Activated CD4-positive, alpha-beta T cell treated with anti-CD3 and anti-CD28 coated beads, Interleukin-2, amount 50 U/mL, for 16 hours (primary cell): ENCODE measurements around the gene GPHA2.

Experiments used
- DNase-seq: peaks from one replicate; pipeline ENCODE4 v3.0.0-alpha.2; 2020

Gene GPHA2

DNA sequence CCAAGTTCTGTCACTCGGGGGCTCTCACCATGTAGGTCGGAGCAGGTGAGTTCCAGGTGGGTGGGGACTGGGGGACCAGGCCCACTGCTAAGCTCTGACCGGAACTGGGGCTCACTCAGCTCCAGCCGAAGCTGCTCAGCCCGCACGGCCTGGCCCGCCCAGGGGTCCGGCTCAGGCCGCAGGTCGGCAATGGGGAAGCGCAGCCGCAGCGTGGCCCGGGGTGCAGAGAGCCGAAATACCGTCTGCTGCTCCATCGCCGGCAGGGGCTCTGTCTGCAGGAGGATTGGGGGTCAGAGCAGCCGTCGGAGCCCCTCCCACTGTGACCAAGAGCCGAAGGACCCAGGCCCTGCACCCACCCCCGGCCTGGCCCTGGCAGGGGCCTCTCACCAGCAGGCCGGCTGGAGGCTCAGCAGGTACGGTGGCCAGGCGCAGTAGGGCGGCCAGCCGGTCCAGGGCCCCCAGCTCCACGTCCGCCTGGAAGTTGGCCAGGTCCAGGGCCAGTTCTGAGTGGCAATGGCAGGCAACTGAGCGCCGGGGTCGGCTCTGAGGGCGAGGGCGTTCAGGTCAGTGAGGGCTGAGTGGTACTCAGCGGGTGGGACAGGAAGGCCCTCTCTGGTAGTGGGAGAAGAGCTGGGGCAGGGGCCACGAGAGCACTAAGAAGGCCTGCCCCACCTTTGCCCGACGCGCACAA is 25.9 kb downstream of the GPHA2 start:
- no peak for DNase-seq

- DNase-seq, result no peak
Measured at GRCh38 chr11:64908766-64909165, 26.9 kb downstream of the GPHA2 start.

DNA sequence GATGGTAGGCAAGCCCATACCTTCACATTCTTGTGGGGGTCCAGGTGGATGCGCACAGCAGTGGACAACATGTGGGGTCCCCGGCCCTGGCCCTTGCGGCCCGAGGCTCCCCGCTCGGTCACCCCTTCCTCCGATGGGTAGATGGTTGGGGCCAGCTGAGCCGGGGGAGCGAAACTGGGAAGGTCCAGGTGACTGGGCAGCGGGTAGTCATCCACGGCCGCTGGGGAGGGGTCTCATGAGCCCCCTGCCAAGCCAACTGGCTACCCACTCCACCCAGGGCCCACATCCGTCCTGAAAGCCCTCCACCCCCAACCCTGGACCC is 29.4 kb downstream of the GPHA2 start:
- DNase-seq, result no peak

GRCh38 chr11:64905516-64906313 is 30.0 kb downstream of the GPHA2 start:
- DNase-seq, result no peak

- DNase-seq, result no peak
Measured at GRCh38 chr11:64903291-64903833, 32.3 kb downstream of the GPHA2 start.

DNA sequence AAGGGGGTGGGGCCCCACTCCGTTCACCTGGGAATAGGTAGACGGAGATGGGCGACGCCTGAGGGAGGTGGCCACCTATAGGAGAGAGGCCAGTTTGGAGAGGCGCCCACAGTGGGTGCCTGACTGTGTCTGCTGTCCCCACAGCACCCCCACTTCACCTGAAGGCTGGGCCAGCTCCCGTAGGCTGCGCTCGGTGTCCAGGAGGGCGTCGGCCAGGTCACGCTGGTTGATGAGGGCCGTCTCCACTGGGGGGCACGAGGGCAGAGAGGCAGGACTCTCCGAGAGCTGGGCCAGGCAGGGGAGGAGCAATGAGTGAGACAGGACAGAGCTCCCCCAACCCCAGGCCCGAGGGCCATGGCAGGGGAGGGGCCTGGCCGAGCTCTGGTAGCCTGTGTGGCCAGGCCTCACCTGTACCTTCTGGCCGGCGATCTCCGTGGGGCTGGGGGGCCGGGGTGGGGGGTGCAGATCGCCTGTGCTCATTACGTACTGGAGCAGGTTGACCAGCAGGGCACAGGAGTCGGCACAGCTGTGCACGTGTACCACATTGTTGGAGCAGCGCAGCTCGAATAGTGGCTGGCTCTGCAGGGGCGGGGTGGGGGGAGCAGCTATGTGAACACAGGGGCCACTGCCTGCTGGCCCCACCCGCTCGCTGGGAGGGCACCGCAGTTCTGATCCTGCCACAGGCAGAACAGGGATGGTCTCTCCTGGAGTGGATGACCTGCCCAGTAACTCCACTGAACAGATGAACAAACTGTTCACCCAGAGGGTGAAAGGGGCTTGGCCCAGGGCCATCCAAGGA is 33.4 kb downstream of the GPHA2 start:
- no peak for DNase-seq

- no peak for DNase-seq
Measured at GRCh38 chr11:64900774-64901173, 34.9 kb downstream of the GPHA2 start.

- peak; percentile 86 for DNase-seq
Measured at GRCh38 chr11:64900263-64900678, 35.4 kb downstream of the GPHA2 start.

GRCh38 chr11:64898541-64898940 is 37.2 kb downstream of the GPHA2 start:
- no peak for DNase-seq

DNA sequence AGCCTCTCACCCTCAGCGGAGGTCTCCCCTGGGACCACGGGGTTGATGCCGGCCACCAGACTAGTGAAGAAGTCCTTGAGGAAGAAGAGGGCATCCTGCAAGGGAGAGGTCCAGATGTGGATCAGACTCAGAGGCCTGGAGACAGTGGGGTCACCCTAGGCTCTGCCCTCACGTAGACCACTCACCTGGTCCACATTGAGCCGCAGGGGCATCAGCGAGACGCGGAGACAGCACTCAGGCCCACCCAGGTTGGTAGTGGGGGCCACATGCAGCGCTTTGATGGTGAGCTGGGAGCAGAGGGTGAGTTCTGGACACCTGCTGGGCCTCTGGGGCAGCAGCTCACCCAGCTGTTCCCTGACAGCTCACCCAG is 37.6 kb downstream of the GPHA2 start:
- no peak for DNase-seq

GRCh38 chr11:64897381-64898075 is 38.2 kb downstream of the GPHA2 start:
- no peak for DNase-seq

GRCh38 chr11:64896448-64897022 is 39.2 kb downstream of the GPHA2 start:
- DNase-seq, result no peak

DNA sequence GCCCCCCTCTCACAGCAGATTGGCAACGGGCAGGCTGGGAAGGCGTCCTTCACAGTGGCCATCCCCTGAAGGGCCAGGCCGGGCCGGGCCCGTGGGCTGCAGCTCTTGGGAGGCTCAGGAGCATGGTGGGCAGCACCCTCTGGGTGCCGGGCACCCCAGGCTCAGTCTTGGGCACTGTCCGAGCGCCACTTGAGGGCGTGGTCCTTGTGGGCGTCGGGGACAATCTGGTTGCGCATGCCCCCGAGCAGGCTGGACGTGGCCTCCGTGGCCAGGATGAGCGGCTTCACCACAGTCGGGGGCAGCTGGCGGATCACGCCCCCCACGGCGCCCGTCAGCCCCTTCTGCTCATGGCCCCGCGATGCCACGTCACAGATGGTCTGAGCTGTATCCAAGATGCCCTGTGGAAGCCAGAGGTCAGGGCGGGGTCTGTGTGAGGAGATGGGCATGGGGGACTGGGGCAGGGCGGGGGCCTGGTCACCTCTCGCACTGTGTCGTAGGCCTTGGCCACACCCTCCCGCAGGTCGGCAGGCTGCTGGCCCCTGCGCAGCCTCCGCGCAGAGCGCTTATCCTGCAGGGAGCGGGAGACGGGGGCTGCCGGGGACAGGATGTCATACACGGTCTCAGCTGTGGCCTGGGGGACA is 40.8 kb downstream of the GPHA2 start:
- no peak for DNase-seq

DNA sequence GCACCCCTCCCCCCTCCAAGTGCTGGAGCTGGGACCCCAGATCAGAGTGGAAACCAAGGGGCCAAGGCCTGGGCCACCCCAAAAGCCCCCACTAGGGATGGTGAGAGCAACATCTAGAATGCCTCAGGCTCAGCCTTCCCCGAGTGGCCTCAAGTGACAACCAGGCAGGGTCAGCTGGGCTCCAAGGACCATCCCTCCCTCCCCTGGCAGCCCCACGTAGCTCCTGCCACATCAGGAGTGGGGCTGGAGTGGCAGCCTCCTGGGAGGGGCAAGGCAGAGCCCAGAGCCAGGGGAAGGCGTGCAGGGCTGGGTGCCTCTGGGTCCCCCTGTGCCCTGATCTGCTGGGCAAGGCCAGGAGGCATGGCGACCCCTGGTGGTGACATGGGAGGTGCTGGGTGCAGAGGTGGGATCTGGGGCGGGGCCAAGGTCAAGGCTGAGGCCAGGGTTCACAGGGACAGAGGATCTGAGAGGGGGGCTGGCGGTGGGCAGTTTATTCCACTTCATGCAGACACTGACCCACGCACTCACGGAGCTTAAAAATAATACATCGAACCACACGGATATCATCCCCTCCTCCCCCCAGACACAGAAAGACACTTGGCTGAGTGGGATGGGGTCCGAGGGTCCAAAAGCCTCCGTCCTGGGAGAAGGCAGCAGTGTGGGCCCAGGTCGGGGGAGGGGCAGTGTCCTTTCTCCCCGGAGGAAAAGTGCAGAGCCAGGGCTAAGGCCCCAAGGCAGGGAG is 41.5 kb downstream of the GPHA2 start:
- DNase-seq, result peak; percentile 90

- DNase-seq, result no peak
Measured at GRCh38 chr11:64893194-64894069, 42.3 kb downstream of the GPHA2 start.

GRCh38 chr11:64892838-64893193 is 42.9 kb downstream of the GPHA2 start:
- no peak for DNase-seq

GRCh38 chr11:64892411-64892831 is 43.3 kb downstream of the GPHA2 start:
- no peak for DNase-seq

DNA sequence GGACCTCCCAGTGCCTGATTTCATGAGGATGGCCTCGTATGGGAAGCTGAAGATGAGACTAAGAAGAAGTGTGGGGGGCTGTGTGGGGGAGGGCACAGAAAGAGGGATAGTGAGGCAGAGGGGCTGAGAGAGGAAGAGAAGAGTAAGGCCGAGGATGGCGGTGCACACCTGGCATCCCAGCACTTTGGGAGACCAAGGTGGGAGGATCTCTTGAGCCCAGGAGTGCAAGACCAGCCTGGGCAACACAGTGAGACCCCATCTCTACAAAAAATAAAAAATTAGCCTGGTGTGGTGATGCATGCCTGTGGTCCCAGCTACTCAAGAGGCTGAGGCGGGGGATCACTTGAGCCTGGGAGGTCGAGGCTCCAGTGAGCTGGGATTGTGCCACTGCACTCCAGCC is 43.8 kb downstream of the GPHA2 start:
- no peak for DNase-seq

GRCh38 chr11:64891215-64891848 is 44.4 kb downstream of the GPHA2 start:
- DNase-seq, result no peak

- no peak for DNase-seq
Measured at GRCh38 chr11:64890522-64890939, 45.2 kb downstream of the GPHA2 start.
